ENCODE results near the gene PGBD5.

PGBD5 gene

DNA sequence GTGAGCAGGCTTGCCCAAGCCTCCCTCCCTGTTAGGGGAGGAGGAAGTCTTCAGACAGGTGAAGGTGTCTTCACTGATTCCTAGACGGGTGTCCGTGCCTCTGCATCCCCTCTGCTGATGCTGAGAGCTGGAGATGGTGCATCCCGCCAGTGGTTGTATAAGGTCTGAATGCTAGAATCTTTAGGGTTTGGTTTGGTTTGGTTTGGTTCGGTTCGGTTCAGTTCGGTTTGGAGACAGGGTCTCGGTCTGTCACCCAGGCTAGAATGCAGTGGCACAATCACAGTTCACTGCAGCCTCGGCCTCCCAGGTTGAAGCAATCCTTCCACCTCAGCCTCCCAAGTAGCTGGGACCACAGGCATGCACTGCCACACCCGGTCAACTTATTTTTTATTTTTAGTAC lies 153.6 kb downstream of the PGBD5 start:
- TF ChIP-seq, protein P1, sequence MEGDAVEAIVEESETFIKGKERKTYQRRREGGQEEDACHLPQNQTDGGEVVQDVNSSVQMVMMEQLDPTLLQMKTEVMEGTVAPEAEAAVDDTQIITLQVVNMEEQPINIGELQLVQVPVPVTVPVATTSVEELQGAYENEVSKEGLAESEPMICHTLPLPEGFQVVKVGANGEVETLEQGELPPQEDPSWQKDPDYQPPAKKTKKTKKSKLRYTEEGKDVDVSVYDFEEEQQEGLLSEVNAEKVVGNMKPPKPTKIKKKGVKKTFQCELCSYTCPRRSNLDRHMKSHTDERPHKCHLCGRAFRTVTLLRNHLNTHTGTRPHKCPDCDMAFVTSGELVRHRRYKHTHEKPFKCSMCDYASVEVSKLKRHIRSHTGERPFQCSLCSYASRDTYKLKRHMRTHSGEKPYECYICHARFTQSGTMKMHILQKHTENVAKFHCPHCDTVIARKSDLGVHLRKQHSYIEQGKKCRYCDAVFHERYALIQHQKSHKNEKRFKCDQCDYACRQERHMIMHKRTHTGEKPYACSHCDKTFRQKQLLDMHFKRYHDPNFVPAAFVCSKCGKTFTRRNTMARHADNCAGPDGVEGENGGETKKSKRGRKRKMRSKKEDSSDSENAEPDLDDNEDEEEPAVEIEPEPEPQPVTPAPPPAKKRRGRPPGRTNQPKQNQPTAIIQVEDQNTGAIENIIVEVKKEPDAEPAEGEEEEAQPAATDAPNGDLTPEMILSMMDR (IDR thresholded peaks at IDR 0.05) = no peak
- no peaks in the 10 kb centered on the region for H3K9me3 ChIP-seq
- no peak overlapping the region for H3K4me3 ChIP-seq (ENCODE audit: low read depth in 1 of 2, low read length in 1 of 2)
- no peaks in the 10 kb centered on the region for H3K27me3 ChIP-seq
- H3K36me3 ChIP-seq = peaks cover 68% of the 10 kb centered on the region
- H3K4me1 ChIP-seq (ENCODE audit: control insufficient read depth in 1 of 2, insufficient read depth in 1 of 2, low read depth in 1 of 2, low read length in 1 of 2) = peaks cover 0 to 8% of the 10 kb centered on the region in 2 experiments
- H3K27ac ChIP-seq = no peak overlapping the region

DNA sequence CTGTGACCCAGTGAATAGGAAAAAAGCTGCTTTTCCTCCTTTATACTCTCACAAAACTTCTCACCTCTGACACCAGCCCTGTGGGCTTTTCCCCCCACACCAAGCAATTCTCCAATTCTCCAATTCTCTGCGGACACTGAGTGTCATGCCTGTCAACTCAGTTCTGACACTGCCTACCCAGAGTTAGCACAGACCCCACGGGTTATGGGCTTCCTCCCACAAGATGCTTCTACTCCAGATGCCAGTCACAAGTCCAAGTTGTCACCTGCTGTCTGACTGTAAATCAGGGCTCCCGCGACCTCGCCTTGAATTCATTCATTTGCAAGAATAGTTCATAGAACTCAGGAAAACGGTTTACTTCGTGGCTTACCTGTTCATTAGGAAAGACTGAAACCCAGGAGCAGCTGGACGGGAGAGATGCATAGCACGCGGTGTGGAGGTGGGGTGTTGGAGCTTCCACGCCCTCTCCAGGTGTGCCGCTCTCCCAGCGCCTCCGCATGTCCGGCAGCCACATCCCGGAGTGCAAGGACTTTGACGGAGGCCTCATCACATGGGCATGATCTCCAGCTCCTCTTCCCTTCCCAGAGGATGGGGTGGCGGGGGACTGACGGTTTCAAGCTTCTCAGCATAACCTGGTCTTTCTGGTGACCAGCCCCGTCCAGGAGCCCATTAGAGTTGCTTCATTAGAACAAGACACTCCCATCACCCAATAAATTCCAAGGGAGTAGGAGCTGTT lies 154.7 kb downstream of the PGBD5 start:
- Histone ChIP-seq H3K27ac (no peak overlapping the region), H3K36me3 (peaks cover 69% of the 10 kb centered on the region), H3K9me3 (no peaks in the 10 kb centered on the region), H3K4me3 (ENCODE audit: low read depth in 1 of 2, low read length in 1 of 2) (no peak overlapping the region), H3K27me3 (no peaks in the 10 kb centered on the region), H3K4me1 (ENCODE audit: control insufficient read depth in 1 of 2, insufficient read depth in 1 of 2, low read depth in 1 of 2, low read length in 1 of 2) (peaks cover 0 to 8% of the 10 kb centered on the region in 2 experiments)
- TF ChIP-seq, protein P1 (IDR thresholded peaks at IDR 0.05) = no peak

DNA sequence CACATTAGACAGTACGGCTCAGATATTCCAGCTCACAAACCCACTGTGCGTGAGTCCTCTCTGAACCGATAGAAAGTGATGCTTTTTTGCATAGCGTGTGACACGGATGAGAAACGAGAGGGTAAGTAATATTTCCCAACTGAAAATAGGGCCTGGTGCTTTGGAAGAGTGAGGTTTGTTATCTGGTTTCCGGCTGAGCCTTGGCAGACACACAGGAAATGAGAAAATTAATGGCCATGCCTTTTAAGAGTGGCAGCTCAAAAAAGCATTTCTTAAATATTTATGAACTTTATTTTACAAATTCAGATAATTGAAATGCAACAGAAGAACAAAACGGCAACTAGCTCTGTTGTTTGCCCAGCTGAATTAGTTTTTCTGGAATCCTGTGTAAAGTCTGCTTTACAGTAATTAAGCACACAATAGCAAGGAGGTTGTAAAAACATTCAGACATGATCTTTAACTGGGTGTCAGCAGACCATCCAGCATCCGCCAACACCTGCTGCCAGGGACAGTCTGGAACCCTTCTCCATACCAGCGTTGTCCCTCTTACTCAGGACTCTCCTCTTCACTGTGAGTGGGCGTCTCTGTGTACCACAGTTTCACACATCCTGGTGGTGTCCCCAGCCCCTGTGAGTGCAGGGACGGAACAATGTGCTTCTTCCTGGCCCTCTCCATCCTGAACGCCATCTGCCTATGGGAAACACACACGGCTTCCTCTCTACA lies 155.4 kb downstream of the PGBD5 start:
- peaks cover 0 to 8% of the 10 kb centered on the region in 2 experiments for H3K4me1 ChIP-seq (ENCODE audit: control insufficient read depth in 1 of 2, insufficient read depth in 1 of 2, low read depth in 1 of 2, low read length in 1 of 2)
- TF ChIP-seq, protein P1 (IDR thresholded peaks at IDR 0.05) = no peak
- no peak overlapping the region for H3K4me3 ChIP-seq (ENCODE audit: low read depth in 1 of 2, low read length in 1 of 2)
- H3K9me3 ChIP-seq = no peaks in the 10 kb centered on the region
- peaks cover 70% of the 10 kb centered on the region for H3K36me3 ChIP-seq
- no peak overlapping the region for H3K27ac ChIP-seq
- no peaks in the 10 kb centered on the region for H3K27me3 ChIP-seq

DNA sequence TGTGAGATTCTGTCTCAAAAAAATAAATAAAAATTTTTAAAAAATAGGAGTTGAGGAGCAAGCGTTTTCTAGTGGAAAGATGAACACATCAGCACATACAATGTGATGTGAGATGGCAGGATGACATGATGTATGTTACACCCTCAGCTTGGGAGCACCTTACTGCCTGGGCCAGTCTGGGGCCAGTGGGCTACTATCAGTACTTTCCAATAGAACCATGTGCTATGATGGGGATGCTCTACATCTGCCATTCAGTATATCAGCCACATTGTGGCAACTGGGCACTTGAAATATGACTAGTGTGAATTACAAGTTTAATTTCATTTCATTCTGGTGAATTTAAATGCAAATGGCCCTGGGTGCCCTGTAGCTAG lies 156.0 kb downstream of the PGBD5 start:
- H3K4me3 ChIP-seq (ENCODE audit: low read depth in 1 of 2, low read length in 1 of 2) = no peak overlapping the region
- no peaks in the 10 kb centered on the region for H3K9me3 ChIP-seq
- peaks cover 70% of the 10 kb centered on the region for H3K36me3 ChIP-seq
- H3K4me1 ChIP-seq (ENCODE audit: control insufficient read depth in 1 of 2, insufficient read depth in 1 of 2, low read depth in 1 of 2, low read length in 1 of 2) = peaks cover 0 to 8% of the 10 kb centered on the region in 2 experiments
- H3K27ac ChIP-seq = no peak overlapping the region
- H3K27me3 ChIP-seq = no peaks in the 10 kb centered on the region
- TF ChIP-seq, protein P1 (IDR thresholded peaks at IDR 0.05) = no peak

DNA sequence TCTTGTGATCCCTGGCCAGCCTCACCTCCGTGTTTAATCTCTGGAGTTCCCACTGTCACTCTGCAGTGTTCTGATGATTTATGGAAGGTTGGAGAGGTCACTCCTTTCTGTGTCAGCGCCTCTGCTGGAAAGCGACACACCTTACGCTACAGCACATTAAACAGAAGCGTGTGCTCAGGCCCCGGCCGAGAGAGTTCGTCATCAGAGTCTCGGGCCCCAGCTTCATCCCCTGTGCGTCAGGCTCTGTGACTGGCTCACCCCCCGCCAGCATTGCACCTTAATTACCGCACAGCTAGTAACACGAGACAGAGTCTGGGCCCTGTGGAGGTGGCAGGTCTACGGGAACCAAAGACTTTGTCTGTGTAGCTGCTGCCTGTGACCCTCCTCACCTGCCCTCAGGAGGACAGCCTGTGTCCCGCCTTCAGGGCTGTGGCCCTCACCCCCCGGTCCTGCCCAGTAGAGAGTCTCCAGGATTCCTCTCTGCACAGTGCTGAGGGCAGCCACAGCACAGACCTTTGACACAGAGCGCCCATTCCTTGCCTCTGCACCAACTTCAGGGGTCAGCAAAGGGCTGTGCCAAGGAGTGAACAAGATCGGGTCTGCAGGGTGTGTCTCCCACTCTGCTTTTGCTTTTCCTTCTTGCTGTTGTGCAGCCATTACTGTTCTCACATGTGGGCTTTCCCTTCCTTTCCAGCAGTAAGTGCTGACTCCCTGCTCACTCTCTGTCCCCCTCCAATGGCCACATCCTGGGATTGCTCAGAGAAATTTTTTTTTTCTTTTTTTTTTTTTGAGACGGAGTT lies 157.6 kb downstream of the PGBD5 start:
- TF ChIP-seq, protein P1 (IDR thresholded peaks at IDR 0.05) = no peak
- H3K9me3 ChIP-seq = no peaks in the 10 kb centered on the region
- no peak overlapping the region for H3K4me3 ChIP-seq (ENCODE audit: low read depth in 1 of 2, low read length in 1 of 2)
- peaks cover 0 to 8% of the 10 kb centered on the region in 2 experiments for H3K4me1 ChIP-seq (ENCODE audit: control insufficient read depth in 1 of 2, insufficient read depth in 1 of 2, low read depth in 1 of 2, low read length in 1 of 2)
- H3K27ac ChIP-seq = no peak overlapping the region
- H3K36me3 ChIP-seq = peaks cover 74% of the 10 kb centered on the region
- no peaks in the 10 kb centered on the region for H3K27me3 ChIP-seq

All from neutrophil (primary cell).